OCI-LY3 (cell line): ENCODE data around the gene NGFR.

Source experiments
- H2AFZ ChIP-seq: fragments of 200-600, 300-600 bp; shearing (Covaris generic); 2 replicates; pipeline ENCODE4 v1.6.0; 2014; ENCODE audit warnings: antibody characterized with exemption, low read depth, low read length
- H3K27ac ChIP-seq: fragments of 200-600, 300-600 bp; sonication (generic); 2 replicates; pipeline ENCODE4 v1.5.1; 2014; ENCODE audit warnings: mild to moderate bottlenecking, low read length, moderate library complexity, mixed read lengths
- H3K27me3 ChIP-seq: fragments of 200-600, 300-600 bp; sonication (generic); 2 replicates; pipeline ENCODE4 v1.6.1; 2014; ENCODE audit warnings: low read depth, low read length, mixed read lengths
- H3K36me3 ChIP-seq: fragments of 200-600, 300-600 bp; sonication (generic); replicated peaks from 2 replicates; pipeline ENCODE3; 2014; ENCODE audit warnings: low read depth, low read length, mixed read lengths
- H3K4me1 ChIP-seq: fragments of 300-600, 200-600 bp; sonication (generic); 2 replicates; pipeline ENCODE4 v1.6.1; 2014; ENCODE audit warnings: low read length, mixed read lengths
- H3K4me2 ChIP-seq: fragments of 200-600, 300-600 bp; sonication (generic); 2 replicates; pipeline ENCODE4 v1.6.1; 2014; ENCODE audit warnings: low read length, mixed read lengths
- H3K4me3 ChIP-seq: fragments of 300-600, 200-600 bp; sonication (generic); 2 replicates; pipeline ENCODE4 v1.5.1; 2014; ENCODE audit warnings: antibody characterized with exemption, mild to moderate bottlenecking, low read length, moderate library complexity
- H3K79me2 ChIP-seq: fragments of 300-600, 200-600 bp; shearing (Covaris generic); 2 replicates; pipeline ENCODE4 v1.6.1; 2014; ENCODE audit warnings: mild to moderate bottlenecking, low read length, mixed read lengths
- H3K9ac ChIP-seq: fragments of 300-600, 200-600 bp; shearing (Covaris generic); 2 replicates; pipeline ENCODE4 v1.6.0; 2014; ENCODE audit warnings: mild to moderate bottlenecking, low read length, moderate library complexity
- H3K9me3 ChIP-seq: fragments of 200-600, 300-600 bp; shearing (Covaris generic); 2 replicates; pipeline ENCODE4 v1.6.1; 2014; ENCODE audit warnings: low read length, mixed read lengths; ENCODE audit not compliant: insufficient read depth
- H4K20me1 ChIP-seq: fragments of 200-600, 300-600 bp; sonication (generic); 2 replicates; pipeline ENCODE4 v1.6.1; 2016; ENCODE audit warnings: low read length, mixed read lengths; ENCODE audit not compliant: insufficient read depth
- EZH2phosphoT487 ChIP-seq: fragments of 200-600 bp; shearing (Covaris generic); IDR thresholded peaks from 2 replicates; pipeline ENCODE4 v1.6.1; 2018; ENCODE audit warnings: antibody characterized with exemption, mixed run types, low read depth
- TF ChIP-seq, protein P1 (sequence below): fragments of 200-600, 300-600 bp; sonication (generic); IDR thresholded peaks from 2 replicates; pipeline ENCODE4 v1.5.1; 2014; ENCODE audit warnings: antibody characterized with exemption, low read length, low read depth

The NGFR gene

DNA sequence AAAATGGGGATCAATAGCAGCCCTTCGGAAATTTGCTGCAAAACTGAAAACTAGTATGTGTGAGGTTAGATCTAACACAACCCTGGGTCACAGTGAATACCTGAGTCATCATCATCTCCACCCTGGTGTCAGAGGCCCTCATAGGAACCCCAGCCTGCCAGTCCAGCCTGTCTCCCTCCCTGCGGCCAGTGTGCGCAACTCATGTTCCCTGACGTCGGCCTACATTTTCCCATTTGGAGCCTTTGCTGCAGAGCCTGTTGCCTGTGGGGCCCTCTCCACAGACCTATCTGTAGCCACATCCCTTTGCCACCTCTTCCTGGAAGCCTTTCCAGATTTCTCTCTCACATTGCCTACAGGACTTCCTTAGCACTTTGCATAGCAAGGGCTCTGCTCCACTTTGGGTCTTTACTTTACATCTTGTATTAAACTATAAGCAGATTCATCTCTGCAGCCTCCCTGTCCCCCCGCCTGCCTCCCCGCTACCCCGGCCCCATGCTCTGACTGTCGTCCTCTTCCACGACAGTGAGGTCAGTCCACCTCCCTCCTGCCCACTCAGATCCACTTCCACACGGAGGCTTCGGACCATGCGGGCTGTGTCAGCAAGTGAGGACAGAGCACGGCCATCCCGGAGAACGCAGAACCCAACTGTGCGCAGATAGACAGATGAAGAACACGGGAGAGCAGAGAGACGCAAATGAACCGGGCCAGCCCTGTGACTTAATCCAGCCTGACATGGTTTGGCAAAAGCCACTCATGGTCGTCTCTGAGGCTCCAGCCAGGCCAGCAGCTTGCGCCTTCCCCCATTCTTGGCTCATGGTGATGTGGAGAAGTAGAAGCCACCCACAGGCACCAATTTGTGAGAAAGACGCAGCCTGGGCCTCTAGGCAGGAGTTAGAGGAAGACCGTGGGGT is 31.0 kb downstream of the NGFR start:
- no peak overlapping the region for H3K4me2 ChIP-seq
- H4K20me1 ChIP-seq: no peaks in the 10 kb centered on the region
- H3K9ac ChIP-seq: no peak overlapping the region
- TF ChIP-seq, protein P1, sequence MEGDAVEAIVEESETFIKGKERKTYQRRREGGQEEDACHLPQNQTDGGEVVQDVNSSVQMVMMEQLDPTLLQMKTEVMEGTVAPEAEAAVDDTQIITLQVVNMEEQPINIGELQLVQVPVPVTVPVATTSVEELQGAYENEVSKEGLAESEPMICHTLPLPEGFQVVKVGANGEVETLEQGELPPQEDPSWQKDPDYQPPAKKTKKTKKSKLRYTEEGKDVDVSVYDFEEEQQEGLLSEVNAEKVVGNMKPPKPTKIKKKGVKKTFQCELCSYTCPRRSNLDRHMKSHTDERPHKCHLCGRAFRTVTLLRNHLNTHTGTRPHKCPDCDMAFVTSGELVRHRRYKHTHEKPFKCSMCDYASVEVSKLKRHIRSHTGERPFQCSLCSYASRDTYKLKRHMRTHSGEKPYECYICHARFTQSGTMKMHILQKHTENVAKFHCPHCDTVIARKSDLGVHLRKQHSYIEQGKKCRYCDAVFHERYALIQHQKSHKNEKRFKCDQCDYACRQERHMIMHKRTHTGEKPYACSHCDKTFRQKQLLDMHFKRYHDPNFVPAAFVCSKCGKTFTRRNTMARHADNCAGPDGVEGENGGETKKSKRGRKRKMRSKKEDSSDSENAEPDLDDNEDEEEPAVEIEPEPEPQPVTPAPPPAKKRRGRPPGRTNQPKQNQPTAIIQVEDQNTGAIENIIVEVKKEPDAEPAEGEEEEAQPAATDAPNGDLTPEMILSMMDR: no peak
- TF ChIP-seq EZH2phosphoT487: no peak
- H3K9me3 ChIP-seq: no peaks in the 10 kb centered on the region
- peaks cover 10% of the 10 kb centered on the region for H3K4me1 ChIP-seq
- no peaks in the 10 kb centered on the region for H3K36me3 ChIP-seq
- no peak overlapping the region for H2AFZ ChIP-seq
- H3K79me2 ChIP-seq: no peaks in the 10 kb centered on the region
- no peaks in the 10 kb centered on the region for H3K27me3 ChIP-seq
- H3K4me3 ChIP-seq: no peak overlapping the region
- no peak overlapping the region for H3K27ac ChIP-seq

- no peaks in the 10 kb centered on the region for H3K27me3 ChIP-seq
Observed at GRCh38 chr17:49527927-49528651, 33.0 kb downstream of the NGFR start.

GRCh38 chr17:49528966-49529365 is 33.9 kb downstream of the NGFR start:
- Histone ChIP-seq H3K4me2 (no peak overlapping the region), H3K9me3 (no peaks in the 10 kb centered on the region), H3K27ac (no peak overlapping the region), H3K79me2 (no peaks in the 10 kb centered on the region), H4K20me1 (no peaks in the 10 kb centered on the region), H3K9ac (no peak overlapping the region), H3K4me3 (no peak overlapping the region), H3K36me3 (no peaks in the 10 kb centered on the region), H2AFZ (no peak overlapping the region), H3K4me1 (0 out of 2 replicates have a peak, but pooled peaks cover 2% of the 10 kb centered on the region), H3K27me3 (no peaks in the 10 kb centered on the region)
- no peak for TF ChIP-seq EZH2phosphoT487
- TF ChIP-seq, protein P1: no peak

More at GRCh38 chr17:49527927-49528651, 33.0 kb downstream of the NGFR start:
- H3K4me2 ChIP-seq: no peak overlapping the region
- no peak overlapping the region for H3K27ac ChIP-seq
- H4K20me1 ChIP-seq: no peaks in the 10 kb centered on the region
- H3K36me3 ChIP-seq: no peaks in the 10 kb centered on the region
- no peaks in the 10 kb centered on the region for H3K79me2 ChIP-seq
- no peak for TF ChIP-seq EZH2phosphoT487
- TF ChIP-seq, protein P1: no peak
- no peak overlapping the region for H3K9ac ChIP-seq
- H3K9me3 ChIP-seq: no peaks in the 10 kb centered on the region
- H3K4me3 ChIP-seq: no peak overlapping the region
- H3K4me1 ChIP-seq: peaks cover 10% of the 10 kb centered on the region
- no peak overlapping the region for H2AFZ ChIP-seq

GRCh38 chr17:49530118-49530517 is 35.0 kb downstream of the NGFR start:
- TF ChIP-seq, protein P1: no peak
- no peak for TF ChIP-seq EZH2phosphoT487
- Histone ChIP-seq H3K27me3 (no peaks in the 10 kb centered on the region), H3K27ac (no peak overlapping the region), H3K9me3 (no peaks in the 10 kb centered on the region), H3K4me2 (no peak overlapping the region), H3K4me3 (no peak overlapping the region), H3K79me2 (no peaks in the 10 kb centered on the region), H3K9ac (no peak overlapping the region), H3K36me3 (no peaks in the 10 kb centered on the region), H4K20me1 (no peaks in the 10 kb centered on the region), H3K4me1 (no peaks in the 10 kb centered on the region), H2AFZ (no peak overlapping the region)
